ENCODE results near the gene LARP1. TPM values are rescaled to one million over a fixed set of nuclear protein-coding genes. Genes with fewer than 3 reads are reported as not detected.

Gene LARP1
- total RNA-seq, 1 experiment from 2014 or later, result 76.9 TPM

DNA sequence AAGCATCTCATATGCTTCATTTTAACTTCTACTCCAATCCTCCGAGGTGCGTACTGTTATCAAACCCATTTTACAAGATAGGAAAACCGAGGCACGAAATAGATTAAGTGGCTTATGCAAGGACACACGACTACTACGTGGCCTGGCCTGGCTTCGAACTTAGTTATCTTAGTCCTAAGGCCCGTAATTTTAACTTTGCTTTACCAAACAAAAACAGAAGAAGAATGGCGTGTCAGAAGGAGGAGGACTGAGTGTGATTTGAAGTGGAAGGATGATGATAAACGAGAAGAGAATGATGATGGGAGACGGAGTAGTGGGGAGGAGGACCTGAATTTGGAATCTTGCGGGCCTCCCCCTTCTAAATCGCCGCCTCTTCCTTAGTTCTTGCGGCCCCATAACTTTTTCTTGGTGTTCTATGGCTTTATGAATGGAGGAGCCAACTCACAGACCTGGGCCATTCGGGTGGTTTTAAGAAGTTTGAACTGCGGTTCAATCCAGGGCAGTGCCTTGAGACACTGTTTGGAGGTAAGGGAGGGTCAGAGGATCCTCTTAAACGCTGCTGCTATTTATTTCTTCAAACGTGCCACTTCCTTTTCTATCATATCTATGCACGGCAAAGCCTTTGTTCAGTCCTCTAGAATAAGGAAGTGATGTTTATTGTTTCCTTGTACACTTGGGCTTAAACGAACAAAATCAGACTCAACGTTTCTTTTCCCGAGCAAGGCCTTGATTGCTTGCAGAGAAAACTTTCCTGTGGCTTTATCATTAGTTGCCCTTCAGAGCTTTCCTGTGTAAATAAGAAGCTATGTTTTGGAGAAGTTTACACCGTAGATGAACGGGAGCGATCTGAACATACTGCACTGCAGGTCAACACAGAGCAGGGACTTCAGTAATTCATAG, 104.0 kb downstream of the LARP1 start:
- H3K4me1 ChIP-seq (replicated peaks), result peaks cover 18% of the 10 kb centered on the region
- peak overlapping the region; percentile 61 for H3K4me3 ChIP-seq
- 0 out of 2 replicates have a peak overlapping the region, but pooled peaks have one; percentile 95 for H3K27ac ChIP-seq
- H3K27me3 ChIP-seq (replicated peaks), result no peaks in the 10 kb centered on the region
- H3K36me3 ChIP-seq, result peaks cover 15% of the 10 kb centered on the region
- H3K9me3 ChIP-seq (replicated peaks), result no peaks in the 10 kb centered on the region
- DNase-seq (ENCODE audit: low read depth in 1 of 2, low spot score in 2 of 2), result peak in 1 of 2 experiments; percentile 51

DNA sequence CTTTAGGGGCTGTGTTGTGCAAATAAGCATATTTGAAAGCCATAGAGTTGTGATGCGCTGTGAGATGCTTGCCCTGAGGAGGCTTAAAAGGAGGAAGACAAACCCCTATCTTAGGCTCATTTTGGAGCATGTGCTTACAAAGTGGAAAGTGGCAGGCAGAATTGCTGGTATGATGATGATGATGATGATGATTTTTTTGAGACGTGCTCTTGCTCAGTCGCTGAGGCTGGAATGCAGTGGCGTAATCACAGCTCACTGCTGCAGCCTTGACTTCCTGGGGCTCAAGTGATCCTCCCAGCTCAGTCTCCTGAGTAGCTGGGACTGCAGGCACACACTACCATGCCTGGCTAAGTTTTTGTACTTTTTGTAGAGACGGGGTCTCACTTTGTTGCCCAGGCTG, 104.9 kb downstream of the LARP1 start:
- no peaks in the 10 kb centered on the region for H3K27me3 ChIP-seq (replicated peaks)
- peaks cover 21% of the 10 kb centered on the region for H3K36me3 ChIP-seq
- H3K9me3 ChIP-seq (replicated peaks), result no peaks in the 10 kb centered on the region
- peaks cover 18% of the 10 kb centered on the region for H3K4me1 ChIP-seq (replicated peaks)
- peak overlapping the region; percentile 61; the same call in 1 of the 2 replicates for H3K4me3 ChIP-seq
- DNase-seq (ENCODE audit: low read depth in 1 of 2, low spot score in 2 of 2), result no peak
- H3K27ac ChIP-seq, result no peak overlapping the region

- no peak overlapping the region for H3K4me3 ChIP-seq
- peaks cover 18% of the 10 kb centered on the region for H3K4me1 ChIP-seq (replicated peaks)
- peaks cover 28% of the 10 kb centered on the region for H3K36me3 ChIP-seq
- no peak for DNase-seq (ENCODE audit: low read depth in 1 of 2, low spot score in 2 of 2)
- no peaks in the 10 kb centered on the region for H3K27me3 ChIP-seq (replicated peaks)
- H3K9me3 ChIP-seq (replicated peaks), result no peaks in the 10 kb centered on the region
- H3K27ac ChIP-seq, result no peak overlapping the region
Measured at GRCh38 chr5:154860765-154861164, 105.6 kb downstream of the LARP1 start.

- no peak overlapping the region for H3K27ac ChIP-seq
- H3K27me3 ChIP-seq (replicated peaks), result no peaks in the 10 kb centered on the region
- DNase-seq (ENCODE audit: low read depth in 1 of 2, low spot score in 2 of 2), result no peak
- H3K4me3 ChIP-seq, result no peak overlapping the region
- peaks cover 37% of the 10 kb centered on the region for H3K36me3 ChIP-seq
- no peaks in the 10 kb centered on the region for H3K9me3 ChIP-seq (replicated peaks)
- H3K4me1 ChIP-seq (replicated peaks), result peaks cover 16% of the 10 kb centered on the region
Measured at GRCh38 chr5:154861946-154862345, 106.8 kb downstream of the LARP1 start.

- DNase-seq (ENCODE audit: low read depth in 1 of 2, low spot score in 2 of 2), result no peak
- peaks cover 13% of the 10 kb centered on the region for H3K4me1 ChIP-seq (replicated peaks)
- H3K27ac ChIP-seq, result no peak overlapping the region
- H3K9me3 ChIP-seq (replicated peaks), result no peaks in the 10 kb centered on the region
- H3K4me3 ChIP-seq, result no peak overlapping the region
- peaks cover 41% of the 10 kb centered on the region for H3K36me3 ChIP-seq
- no peaks in the 10 kb centered on the region for H3K27me3 ChIP-seq (replicated peaks)
Measured at GRCh38 chr5:154862766-154863165, 107.6 kb downstream of the LARP1 start.

GRCh38 chr5:154863291-154864080, 108.3 kb downstream of the LARP1 start:
- Histone ChIP-seq H3K36me3 (peaks cover 45% of the 10 kb centered on the region), H3K4me1 (replicated peaks) (peaks cover 13% of the 10 kb centered on the region), H3K4me3 (no peak overlapping the region), H3K9me3 (replicated peaks) (no peaks in the 10 kb centered on the region), H3K27ac (no peak overlapping the region), H3K27me3 (replicated peaks) (no peaks in the 10 kb centered on the region)
- no peak for DNase-seq (ENCODE audit: low read depth in 1 of 2, low spot score in 2 of 2)

DNA sequence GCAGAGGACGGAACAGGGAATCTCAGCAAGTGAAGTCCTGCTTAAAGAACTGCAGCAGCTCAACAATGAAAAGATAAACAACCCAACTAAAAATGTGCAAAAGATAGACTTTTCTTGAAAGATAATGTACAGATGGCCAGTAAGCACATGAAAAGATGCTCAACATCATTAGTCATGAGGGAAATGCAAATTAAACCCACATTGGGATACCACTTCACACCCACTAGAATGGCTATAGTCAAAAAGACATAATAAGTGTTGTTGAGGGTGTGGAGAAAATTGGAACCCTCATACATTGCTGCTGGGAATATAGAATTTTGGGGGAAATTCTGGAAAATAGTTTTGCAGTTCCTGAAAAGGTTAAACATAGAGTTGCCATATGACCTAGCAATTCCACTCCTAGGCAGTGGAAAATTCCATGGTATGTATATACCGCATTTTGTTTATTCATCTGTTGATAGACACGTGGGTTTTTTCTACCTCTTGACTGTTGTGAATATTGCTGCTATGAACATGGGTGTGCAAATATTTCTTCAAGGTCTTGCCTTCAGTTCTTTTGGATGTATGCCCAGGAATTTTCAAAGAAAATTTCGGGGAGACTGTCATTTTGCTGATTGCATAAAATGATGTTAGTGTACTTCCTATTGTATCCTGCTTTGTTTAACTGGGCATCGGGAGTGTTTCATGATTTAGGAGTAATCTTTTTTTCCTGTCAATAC, 110.4 kb downstream of the LARP1 start:
- no peaks in the 10 kb centered on the region for H3K27me3 ChIP-seq (replicated peaks)
- no peak for DNase-seq (ENCODE audit: low read depth in 1 of 2, low spot score in 2 of 2)
- peaks cover 55% of the 10 kb centered on the region for H3K36me3 ChIP-seq
- peaks cover 4% of the 10 kb centered on the region; the same call in 1 of the 2 replicates for H3K4me1 ChIP-seq (replicated peaks)
- no peak overlapping the region for H3K27ac ChIP-seq
- no peak overlapping the region for H3K4me3 ChIP-seq
- H3K9me3 ChIP-seq (replicated peaks), result no peaks in the 10 kb centered on the region

DNA sequence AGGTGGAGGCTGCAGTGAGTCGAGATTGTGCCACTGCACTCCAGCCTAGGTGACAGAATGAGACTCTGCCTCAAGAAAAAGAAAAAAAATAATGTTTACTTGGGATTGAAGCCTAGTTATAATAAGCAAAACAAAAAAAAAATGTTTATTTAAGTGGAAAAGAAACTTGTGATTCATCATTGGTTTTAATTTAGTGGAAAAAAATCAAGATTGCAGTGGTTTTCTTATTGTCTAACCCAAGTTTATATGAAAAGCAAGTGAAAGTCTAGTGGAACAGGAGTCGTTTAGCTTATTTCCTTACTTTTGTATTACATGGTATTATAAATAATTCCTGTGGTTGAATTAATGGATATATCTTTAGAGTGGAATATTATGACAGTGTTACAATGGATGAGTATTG, 111.7 kb downstream of the LARP1 start:
- Histone ChIP-seq H3K36me3 (peaks cover 66% of the 10 kb centered on the region), H3K4me1 (replicated peaks) (peaks cover 4% of the 10 kb centered on the region; the same call in 1 of the 2 replicates)
- DNase-seq (ENCODE audit: low read depth in 1 of 2, low spot score in 2 of 2), result peak in 1 of 2 experiments; percentile 31

More for the DNA sequence above, 111.7 kb downstream of the LARP1 start:
- Histone ChIP-seq H3K4me3 (no peak overlapping the region), H3K27me3 (replicated peaks) (no peaks in the 10 kb centered on the region), H3K27ac (no peak overlapping the region), H3K9me3 (replicated peaks) (no peaks in the 10 kb centered on the region)

Other genes with a start within 250 kb of the LARP1 start
- 0.32 TPM in 1 of 2 replicates, not detected in the other for gene FAXDC2, start 95.2 kb downstream of the LARP1 start, total RNA-seq (2014; rRNA removed; shearing (Covaris generic))
- gene CNOT8, start 103.2 kb downstream of the LARP1 start, total RNA-seq (2014; rRNA removed; shearing (Covaris generic)), result 87.9 and 102 TPM in 2 replicates
- gene GEMIN5, start 182.8 kb downstream of the LARP1 start, total RNA-seq (2014; rRNA removed; shearing (Covaris generic)), result 26.7 and 33.0 TPM in 2 replicates
- 26.9 and 41.5 TPM in 2 replicates for gene MRPL22, start 185.7 kb downstream of the LARP1 start, total RNA-seq (2014; rRNA removed; shearing (Covaris generic))